Small intestine (tissue), 16 donors: ENCODE data around the gene LRRC4. TPM values are rescaled to one million over a fixed set of nuclear protein-coding genes. Genes with fewer than 3 reads are reported as not detected.

Experiments
- DNase-seq, 2 donors: peaks; one replicate each; pipeline versions ENCODE4 v3.0.0 to v3.0.0-alpha.2; 2013
- FAIRE-seq: peaks from 2 replicates; lab custom pipeline; 2012; peaks lifted over from hg19 to GRCh38; lab: Jason Lieb, UNC
- H3K27ac ChIP-seq, 3 donors: one replicate each; pipeline ENCODE4 v1.5.1; 2013; ENCODE audit warnings: low read length in 2 of 3, mild to moderate bottlenecking in 2 of 3, control low read depth in 1 of 3, inconsistent platforms in 1 of 3, low read depth in 1 of 3, moderate library complexity in 1 of 3
- H3K27me3 ChIP-seq, 3 donors: one replicate each; pipeline ENCODE4 v1.6.1; 2013; ENCODE audit warnings: low read length in 3 of 3, inconsistent platforms in 1 of 3; ENCODE audit not compliant: control insufficient read depth in 3 of 3, insufficient read depth in 3 of 3
- H3K36me3 ChIP-seq, 3 donors: one replicate each; pipeline ENCODE4 v1.6.1; 2013; ENCODE audit warnings: low read length in 3 of 3, inconsistent platforms in 1 of 3, low read depth in 1 of 3, mild to moderate bottlenecking in 1 of 3, moderate library complexity in 1 of 3; ENCODE audit not compliant: control insufficient read depth in 3 of 3, insufficient read depth in 2 of 3
- H3K4me1 ChIP-seq, 3 donors: one replicate each; pipeline ENCODE4 v1.6.1; 2013; ENCODE audit warnings: low read length in 2 of 3, inconsistent platforms in 1 of 3, low read depth in 1 of 3, mild to moderate bottlenecking in 1 of 3, moderate library complexity in 1 of 3; ENCODE audit not compliant: control insufficient read depth in 3 of 3, insufficient read depth in 2 of 3
- H3K4me3 ChIP-seq, 3 donors: one replicate each; pipeline ENCODE4 v1.5.1; 2013; ENCODE audit warnings: low read length in 3 of 3, control low read depth in 1 of 3, inconsistent platforms in 1 of 3, low read depth in 1 of 3, mild to moderate bottlenecking in 1 of 3, moderate library complexity in 1 of 3
- H3K9me3 ChIP-seq, 2 donors: one replicate each; pipeline ENCODE4 v1.6.1; 2013; ENCODE audit warnings: low read depth in 1 of 2, low read length in 1 of 2; ENCODE audit not compliant: control insufficient read depth in 2 of 2, insufficient read depth in 1 of 2
- WGBS, 3 donors: extraction: QIAGEN DNeasy Blood & Tissue Kit; methylation state at CpG; one replicate each; pipeline ENCODE4 v1.1.7; 2013; 5-methylcytosine and 5-hydroxymethylcytosine counted together
- long read RNA-seq, 10 donors: transcript quantifications; one replicate each; lab custom pipeline, GENCODE V29; 2026
- polyA plus RNA-seq, 4 donors: library from polyadenylated mRNA; stranded (reverse) in 3 of 4; unstranded in 1 of 4; fragments of 200-250 nt in 3 of 4; fragments of 120-200 nt in 1 of 4; gene quantifications; one replicate each; pipeline versions ENCODE4 v1.2.1 to v1.2.3, GENCODE V29; 2013
- donor health status: healthy with polysubstance abuse.
- donor health status: control.
- donor health status: control.
- donor health status: Bipolar disorder and iron deficiency.
- donor health status: healthy.

The LRRC4 gene, protein sequence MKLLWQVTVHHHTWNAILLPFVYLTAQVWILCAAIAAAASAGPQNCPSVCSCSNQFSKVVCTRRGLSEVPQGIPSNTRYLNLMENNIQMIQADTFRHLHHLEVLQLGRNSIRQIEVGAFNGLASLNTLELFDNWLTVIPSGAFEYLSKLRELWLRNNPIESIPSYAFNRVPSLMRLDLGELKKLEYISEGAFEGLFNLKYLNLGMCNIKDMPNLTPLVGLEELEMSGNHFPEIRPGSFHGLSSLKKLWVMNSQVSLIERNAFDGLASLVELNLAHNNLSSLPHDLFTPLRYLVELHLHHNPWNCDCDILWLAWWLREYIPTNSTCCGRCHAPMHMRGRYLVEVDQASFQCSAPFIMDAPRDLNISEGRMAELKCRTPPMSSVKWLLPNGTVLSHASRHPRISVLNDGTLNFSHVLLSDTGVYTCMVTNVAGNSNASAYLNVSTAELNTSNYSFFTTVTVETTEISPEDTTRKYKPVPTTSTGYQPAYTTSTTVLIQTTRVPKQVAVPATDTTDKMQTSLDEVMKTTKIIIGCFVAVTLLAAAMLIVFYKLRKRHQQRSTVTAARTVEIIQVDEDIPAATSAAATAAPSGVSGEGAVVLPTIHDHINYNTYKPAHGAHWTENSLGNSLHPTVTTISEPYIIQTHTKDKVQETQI
- 1 to 10 TPM in 1 of 4 donors, under 1 TPM in 3; 0.27 to 1.6 (median 0.79) TPM for polyA plus RNA-seq
- long read RNA-seq, donor 1, partial matches to known transcripts, result 0 of 1 reads
- long read RNA-seq, donor 1, other reads (novel, unspliced or antisense), result 0 of 1 reads
- long read RNA-seq, donor 2, result 0 reads
- long read RNA-seq, donor 3, result 0 reads
- long read RNA-seq, donor 4, result 0 reads
- long read RNA-seq, donor 5, result 0 reads
- long read RNA-seq, donor 6, result 0 reads
- long read RNA-seq, donor 7, partial matches to known transcripts, result 0 of 1 reads
- long read RNA-seq, donor 7, other reads (novel, unspliced or antisense), result 0 of 1 reads
- long read RNA-seq, donor 8, result 0 reads
- long read RNA-seq, donor 9, result 0 reads
- long read RNA-seq, donor 10, partial matches to known transcripts, result 0 of 2 reads
- long read RNA-seq, donor 10, other reads (novel, unspliced or antisense), result 0 of 2 reads

DNA sequence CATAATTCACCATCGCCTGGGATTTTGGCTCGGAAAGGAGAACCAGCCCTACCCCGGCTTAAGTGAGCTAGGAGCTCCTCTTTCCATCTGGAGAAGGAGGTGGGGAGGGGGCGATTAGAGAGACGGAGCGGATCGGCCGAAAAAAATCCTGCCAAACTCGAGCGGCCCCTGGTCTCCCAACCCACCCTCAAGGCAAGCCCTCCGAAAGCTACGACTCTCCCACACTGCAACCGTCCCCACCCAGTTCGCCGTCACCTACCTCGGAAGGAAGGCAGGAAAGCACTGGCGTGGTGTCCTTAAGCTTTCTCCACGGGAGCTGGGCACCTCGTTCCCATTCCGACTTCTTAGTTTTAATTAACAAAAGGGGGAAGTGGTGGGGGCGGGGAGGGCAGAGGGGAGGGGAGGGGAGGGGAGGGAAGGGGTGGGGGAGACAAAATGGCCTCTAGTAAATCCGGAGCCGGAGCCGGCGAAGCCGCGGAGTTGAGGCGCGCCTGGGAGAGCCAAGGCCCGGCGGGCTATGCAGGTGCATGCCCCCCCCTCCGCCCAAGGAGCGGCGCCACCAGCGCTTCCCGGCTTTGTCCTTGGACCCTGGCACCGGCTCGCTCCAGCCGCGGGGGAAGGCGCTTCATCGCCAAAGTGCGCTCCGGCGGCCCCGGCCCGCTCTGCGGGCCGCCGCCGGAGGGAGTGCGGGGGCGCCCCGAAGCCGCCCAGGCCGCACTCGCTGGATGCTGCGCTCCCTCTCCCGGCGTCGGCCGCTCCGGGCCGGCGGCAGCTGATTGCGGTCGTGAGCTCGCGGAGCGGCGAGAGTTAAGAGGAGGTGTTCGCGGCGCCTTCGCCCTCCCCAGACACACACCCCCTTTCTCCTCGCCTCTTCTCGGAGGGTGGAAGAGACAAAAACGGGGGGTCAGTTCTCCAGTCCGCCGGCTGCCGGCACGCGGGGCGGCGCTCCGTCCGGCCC, at the start of gene LRRC4:
TSS of gene LRRC4 (minus strand) at position 784 of the 958 bp plus-strand sequence. CDS start 797 bp downstream, outside the sequence.
- Histone ChIP-seq H3K4me3 (peak within 1 kb of the TSS; percentile 38 to 61 (median 43)), H3K27me3 (peaks cover 0 to 25% (median 4%) of the 10 kb centered on the region in 3 donors), H3K36me3 (peaks cover 0 to 24% (median 0%) of the 10 kb centered on the region in 3 donors), H3K9me3 (no peaks in the 10 kb centered on the region), H3K27ac (no peak within 1 kb of the TSS), H3K4me1 (peaks cover 0 to 29% (median 6%) of the 10 kb centered on the region in 3 donors)
- DNase-seq (peak; percentile 53 to 70), FAIRE-seq (no peak)
- WGBS, 3 donors, result 11 to 23% (median 13%) methylated on average over 64 to 87 of the region's 87 CpGs

DNA sequence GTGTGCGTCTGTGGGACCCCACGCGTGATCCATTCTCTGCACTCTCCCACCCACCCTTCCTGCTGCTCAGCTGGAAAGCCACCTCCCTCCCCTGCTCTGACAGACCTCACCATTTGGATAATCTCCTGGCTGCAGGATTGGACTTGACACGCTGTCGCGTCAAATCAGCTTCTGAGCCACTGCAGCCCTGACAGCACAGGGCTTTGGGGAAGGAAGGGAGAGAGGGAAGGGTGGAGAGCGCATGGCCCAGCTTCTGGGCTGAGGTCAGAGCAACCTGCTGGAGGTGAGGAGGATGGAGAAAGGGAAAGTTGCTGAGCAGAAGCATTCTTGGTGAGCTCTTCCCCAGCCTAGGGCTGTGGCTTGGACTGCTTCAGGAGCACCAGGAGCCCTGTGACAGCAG, 48.9 kb upstream of the LRRC4 start:
- no peaks in the 10 kb centered on the region for H3K9me3 ChIP-seq
- WGBS, 3 donors, result 97 to 99% (median 98%) methylated on average over 7 of the region's 7 CpGs
- H3K27me3 ChIP-seq, result no peaks in the 10 kb centered on the region
- FAIRE-seq (no peak), DNase-seq (no peak)
- H3K4me3 ChIP-seq, result no peak overlapping the region
- no peak overlapping the region for H3K27ac ChIP-seq
- peaks cover 2 to 95% (median 3%) of the 10 kb centered on the region in 3 donors for H3K36me3 ChIP-seq
- H3K4me1 ChIP-seq, result peaks cover 0 to 24% (median 4%) of the 10 kb centered on the region in 3 donors

- DNase-seq, result peak in 1 of 2 donors; percentile 67
- Histone ChIP-seq H3K4me1 (peaks cover 0 to 24% (median 4%) of the 10 kb centered on the region in 3 donors), H3K9me3 (no peaks in the 10 kb centered on the region), H3K27ac (no peak overlapping the region), H3K36me3 (peaks cover 2 to 94% (median 10%) of the 10 kb centered on the region in 3 donors), H3K27me3 (no peaks in the 10 kb centered on the region), H3K4me3 (no peak overlapping the region)
- no peak for FAIRE-seq
- 85 to 94% (median 90%) methylated on average over 3 of the region's 3 CpGs for WGBS, 3 donors
Measured at GRCh38 chr7:128078309-128078708, 47.1 kb upstream of the LRRC4 start.

- FAIRE-seq (no peak), DNase-seq (peak; percentile 70 to 83)
- Histone ChIP-seq H3K4me3 (no peak overlapping the region), H3K4me1 (peaks cover 0 to 24% (median 4%) of the 10 kb centered on the region in 3 donors), H3K27ac (peak overlapping the region in 1 of 3 donors; percentile 5), H3K9me3 (no peaks in the 10 kb centered on the region), H3K27me3 (no peaks in the 10 kb centered on the region), H3K36me3 (peaks cover 2 to 87% (median 10%) of the 10 kb centered on the region in 3 donors)
- 11 to 43% (median 31%) methylated on average over 7 of the region's 7 CpGs for WGBS, 3 donors
Measured at GRCh38 chr7:128076796-128077271, 45.6 kb upstream of the LRRC4 start.

DNA sequence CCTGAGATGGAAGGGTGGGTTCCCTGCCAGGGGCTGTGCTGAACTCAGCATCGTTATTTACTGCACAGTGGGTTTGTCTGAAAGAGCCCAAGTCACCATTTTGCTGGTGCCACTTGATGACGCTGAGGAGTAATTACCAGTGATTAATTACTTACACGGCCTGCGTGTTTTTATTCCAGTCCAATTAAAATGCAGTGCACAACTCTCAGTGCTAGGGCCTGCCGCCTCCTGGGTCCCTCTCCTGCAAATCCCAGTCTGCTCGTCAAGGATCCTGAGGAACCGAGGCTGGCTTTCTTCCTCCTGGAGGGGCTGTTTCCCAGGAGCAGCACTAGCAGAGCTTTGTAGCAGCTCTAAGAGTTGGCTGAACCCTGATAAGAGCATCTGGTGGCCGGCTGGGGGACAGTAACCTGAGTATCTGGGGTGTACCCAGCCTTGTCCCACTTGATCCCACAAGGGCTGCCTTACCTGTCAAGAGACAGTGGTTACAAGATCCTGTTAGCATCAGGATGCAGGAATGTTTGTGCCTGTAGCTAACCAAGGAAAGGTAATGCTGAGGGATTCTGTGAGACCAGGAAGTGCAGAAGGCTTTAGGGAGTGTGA, 45.1 kb upstream of the LRRC4 start:
- FAIRE-seq (no peak), DNase-seq (no peak)
- Histone ChIP-seq H3K36me3 (peaks cover under 1 to 86% (median 7%) of the 10 kb centered on the region in 3 donors), H3K4me1 (peaks cover 0 to 24% (median 4%) of the 10 kb centered on the region in 3 donors), H3K27me3 (no peaks in the 10 kb centered on the region), H3K9me3 (no peaks in the 10 kb centered on the region), H3K27ac (peak overlapping the region in 1 of 3 donors; percentile 5), H3K4me3 (no peak overlapping the region)
- 77 to 86% (median 84%) methylated on average over 8 of the region's 8 CpGs for WGBS, 3 donors

DNA sequence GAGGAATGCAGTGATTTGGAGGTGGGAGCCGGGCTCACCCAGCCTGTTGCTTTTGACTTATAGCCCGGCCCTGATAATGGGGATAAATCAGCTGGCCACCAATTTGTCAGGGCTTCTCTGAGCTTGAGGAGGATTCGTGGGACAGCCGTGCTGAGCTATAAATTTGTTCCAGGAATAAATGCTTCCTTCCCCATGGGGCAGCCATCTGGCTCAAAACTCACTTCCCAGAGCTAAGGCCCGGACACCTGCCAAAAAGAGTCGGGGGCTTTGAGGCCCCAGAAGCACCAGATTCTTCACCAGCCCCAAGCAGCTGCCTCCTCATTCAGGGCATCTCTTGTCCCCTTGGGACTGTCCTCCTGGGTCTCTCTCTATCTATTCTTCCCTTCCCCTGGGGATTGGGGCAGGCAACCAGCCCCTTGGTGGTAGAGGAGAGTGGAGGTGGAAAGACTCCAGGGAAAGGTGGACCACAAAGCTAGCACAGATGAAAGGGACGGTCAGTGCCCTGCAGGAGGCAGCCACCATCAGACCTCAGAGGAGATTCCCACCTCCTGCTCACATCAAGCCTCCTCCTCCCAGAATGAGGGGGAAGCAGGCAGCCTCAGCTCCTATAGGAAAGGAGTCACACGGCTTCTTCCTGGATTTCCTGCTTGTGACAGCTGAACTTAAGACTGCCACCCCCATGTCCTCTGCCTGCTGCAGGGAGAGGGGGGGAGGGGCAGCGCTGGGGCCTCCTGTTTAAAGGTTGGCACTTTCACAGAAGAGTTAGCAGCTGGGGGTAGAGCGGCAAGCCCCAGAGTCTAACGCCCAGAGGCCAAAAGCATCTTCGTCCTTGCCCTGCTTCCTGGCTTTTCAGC, 44.2 kb upstream of the LRRC4 start:
- H3K27ac ChIP-seq, result no peak overlapping the region
- no peak overlapping the region for H3K4me3 ChIP-seq
- DNase-seq, result peak in 1 of 2 donors; percentile 14
- no peaks in the 10 kb centered on the region for H3K27me3 ChIP-seq
- H3K9me3 ChIP-seq, result no peaks in the 10 kb centered on the region
- WGBS, 3 donors, result 79 to 90% (median 86%) methylated on average over 12 of the region's 12 CpGs
- FAIRE-seq, result no peak
- H3K4me1 ChIP-seq, result peaks cover 0 to 24% (median 4%) of the 10 kb centered on the region in 3 donors
- H3K36me3 ChIP-seq, result peaks cover 0 to 79% (median 7%) of the 10 kb centered on the region in 3 donors
